GM04503 (cell line): Measurements from ENCODE around the gene SHTN1.
A peak's percentile ranks its signal among the peaks of the same experiment; 100 is the strongest.

Source experiments
- DNase-seq: peaks from one replicate; pipeline ENCODE4 v3.0.0-alpha.2; 2012; ENCODE audit warnings: low read depth

The SHTN1 gene

GRCh38 chr10:116868722-116869121 is 136.3 kb downstream of the SHTN1 start:
- DNase-seq, result no peak

GRCh38 chr10:116868198-116868676 is 136.8 kb downstream of the SHTN1 start:
- DNase-seq, result no peak

GRCh38 chr10:116866987-116867595 is 137.9 kb downstream of the SHTN1 start:
- no peak for DNase-seq

GRCh38 chr10:116866066-116866465 is 138.9 kb downstream of the SHTN1 start:
- no peak for DNase-seq

- no peak for DNase-seq
Measured at GRCh38 chr10:116864436-116864835, 140.6 kb downstream of the SHTN1 start.

- DNase-seq, result no peak
Measured at GRCh38 chr10:116861796-116862195, 143.2 kb downstream of the SHTN1 start.

GRCh38 chr10:116857156-116857555 is 147.8 kb downstream of the SHTN1 start:
- no peak for DNase-seq

- no peak for DNase-seq
Measured at GRCh38 chr10:116853701-116854100, 151.3 kb downstream of the SHTN1 start.

- DNase-seq, result no peak
Measured at GRCh38 chr10:116853287-116853686, 151.7 kb downstream of the SHTN1 start.

- no peak for DNase-seq
Measured at GRCh38 chr10:116852246-116852645, 152.7 kb downstream of the SHTN1 start.

GRCh38 chr10:116850058-116850611 is 154.9 kb downstream of the SHTN1 start:
- DNase-seq, result no peak

- DNase-seq, result peak; percentile 23
Measured at GRCh38 chr10:116849248-116850057, 155.5 kb downstream of the SHTN1 start, which contains the start of gene ENO4. Gene ENO4, plus strand, starts transcription at chr10:116849499. Its CDS starts 68 bp downstream, at chr10:116849567.

- no peak for DNase-seq
Measured at GRCh38 chr10:116848944-116849247, 156.1 kb downstream of the SHTN1 start.

- DNase-seq, result no peak
Measured at GRCh38 chr10:116848032-116848943, 156.7 kb downstream of the SHTN1 start.

GRCh38 chr10:116845823-116846222 is 159.2 kb downstream of the SHTN1 start:
- DNase-seq, result no peak

- DNase-seq, result no peak
Measured at GRCh38 chr10:116840389-116841075, 164.5 kb downstream of the SHTN1 start.

- no peak for DNase-seq
Measured at GRCh38 chr10:116838143-116838725, 166.8 kb downstream of the SHTN1 start.

- no peak for DNase-seq
Measured at GRCh38 chr10:116836902-116837523, 168.0 kb downstream of the SHTN1 start.

- DNase-seq, result no peak
Measured at GRCh38 chr10:116836083-116836482, 168.9 kb downstream of the SHTN1 start.

GRCh38 chr10:116835658-116836057 is 169.3 kb downstream of the SHTN1 start:
- no peak for DNase-seq
